Endothelial cell of coronary artery (primary cell): ENCODE data around the gene IFT25. TPM values are rescaled to one million over a fixed set of nuclear protein-coding genes. Genes with fewer than 3 reads are reported as not detected.

Experiments used
- total RNA-seq: library from RNA; depleted of rRNA; stranded (reverse); fragments of >200 nt; gene quantifications from 2 replicates; pipeline ENCODE4 v1.2.3, GENCODE V29; 2014

Gene IFT25
- 15.3 and 16.4 TPM in 2 replicates for total RNA-seq

DNA sequence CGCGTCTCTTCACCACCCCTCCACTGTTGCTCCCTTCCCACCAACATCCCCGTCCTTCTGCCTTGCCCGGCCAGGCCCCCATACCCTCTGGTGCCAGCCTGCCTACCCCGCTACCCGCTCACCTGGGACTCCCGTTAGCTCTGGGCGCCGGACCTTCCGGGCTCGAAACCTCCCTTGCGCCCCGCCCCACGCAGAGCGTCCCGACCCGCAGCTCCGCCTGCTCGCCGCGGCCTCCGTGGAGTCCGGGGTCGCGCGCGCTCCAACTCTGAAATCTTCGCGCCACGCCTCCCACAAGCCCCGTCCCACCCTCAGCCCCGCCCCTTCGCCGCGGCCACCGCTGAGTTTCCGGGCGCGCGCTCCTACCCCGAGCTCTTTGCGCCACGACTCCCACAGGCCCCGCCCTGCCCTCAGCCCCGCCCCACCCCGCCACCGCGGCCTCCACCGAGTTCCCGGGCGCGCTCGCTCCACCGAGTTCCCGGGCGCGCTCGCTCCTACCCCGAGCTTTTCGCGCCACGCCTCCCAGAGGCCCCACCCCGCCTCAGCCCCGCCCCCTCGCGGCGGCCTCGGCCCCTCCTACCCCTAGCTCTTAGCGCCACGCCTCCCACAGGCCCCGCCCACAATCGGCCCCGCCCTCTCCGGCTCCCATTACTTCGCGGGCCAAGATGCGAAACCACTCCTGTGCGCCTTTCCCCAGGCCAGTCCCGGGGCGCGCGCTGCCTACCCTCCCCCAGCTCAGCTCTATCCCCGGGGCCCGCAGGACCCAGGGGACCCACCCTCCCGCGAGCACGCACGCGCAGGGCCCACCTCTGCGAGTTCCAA lies at the start of gene IFT25:
Gene IFT25 (minus strand): TSS at position 267 of the 819 bp plus-strand sequence. CDS start 5,617 bp downstream, outside the sequence.

DNA sequence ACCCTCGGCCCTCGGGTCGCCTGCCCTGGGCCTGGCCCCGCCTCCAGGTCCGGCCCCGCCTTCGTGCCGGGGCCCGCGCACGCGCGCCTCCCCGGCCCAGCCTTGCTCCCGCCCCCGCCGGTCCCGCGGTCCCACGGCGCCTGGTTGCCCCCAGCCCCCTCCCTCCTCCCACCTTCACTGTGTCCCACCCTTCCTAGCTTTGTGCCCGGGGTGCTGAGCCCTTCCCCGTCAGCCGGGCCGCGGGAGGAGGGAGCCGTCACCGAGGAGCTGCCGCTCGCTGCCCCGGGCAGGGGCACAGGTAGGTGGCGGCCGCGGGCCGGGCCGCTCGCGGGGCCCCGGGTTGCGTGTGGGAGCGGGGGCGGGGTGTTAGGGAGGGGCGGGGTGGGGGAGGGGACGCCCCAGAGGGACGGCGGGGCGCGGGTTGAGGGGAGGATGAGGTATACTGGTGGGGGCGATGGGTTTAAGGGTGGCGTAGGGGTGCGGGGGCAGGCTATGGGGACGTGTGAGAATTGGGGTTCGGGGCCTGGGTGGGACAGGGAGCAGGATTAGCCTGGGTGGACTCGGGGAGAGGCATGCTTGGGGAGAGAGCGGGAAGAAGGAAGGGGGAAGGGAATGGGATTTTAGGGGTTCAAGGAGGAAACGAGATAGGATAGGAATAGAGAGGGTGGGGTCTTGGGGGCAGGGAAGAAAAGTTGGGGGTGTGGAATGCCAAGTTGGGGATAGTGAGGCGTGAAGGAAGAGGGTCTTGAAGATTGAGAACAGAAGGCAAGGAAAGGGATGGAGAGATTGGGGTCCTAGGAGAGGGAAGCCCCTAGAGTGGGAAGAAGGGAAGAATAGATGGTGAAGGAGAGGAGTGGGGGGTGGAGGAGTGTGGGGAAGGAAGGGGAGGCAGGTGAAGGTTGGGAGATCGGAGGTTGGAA lies 1.0 kb upstream of the IFT25 start, which contains the start of gene LRRC42:
Gene LRRC42 (plus strand): TSS at position 99 of the 920 bp plus-strand sequence. CDS start 5,650 bp downstream, outside the sequence.

DNA sequence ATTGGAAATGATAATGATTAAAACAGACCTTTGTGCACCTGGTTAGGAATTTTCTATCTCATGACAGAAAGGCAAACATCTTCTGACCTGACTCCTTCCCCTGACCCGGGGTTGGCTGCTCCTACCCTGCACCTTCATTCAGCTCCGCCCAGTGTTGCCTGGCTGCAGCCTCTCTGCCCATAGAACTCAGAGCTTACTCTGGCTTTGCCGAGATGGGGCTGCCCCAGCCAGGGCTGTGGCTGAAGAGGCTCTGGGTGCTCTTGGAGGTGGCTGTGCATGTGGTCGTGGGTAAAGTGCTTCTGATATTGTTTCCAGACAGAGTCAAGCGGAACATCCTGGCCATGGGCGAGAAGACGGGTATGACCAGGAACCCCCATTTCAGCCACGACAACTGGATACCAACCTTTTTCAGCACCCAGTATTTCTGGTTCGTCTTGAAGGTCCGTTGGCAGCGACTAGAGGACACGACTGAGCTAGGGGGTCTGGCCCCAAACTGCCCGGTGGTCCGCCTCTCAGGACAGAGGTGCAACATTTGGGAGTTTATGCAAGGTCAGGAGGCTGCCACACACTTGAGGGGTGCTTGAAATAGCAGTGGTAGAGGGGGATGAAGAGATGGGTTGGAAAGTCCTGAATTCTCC lies 51.4 kb downstream of the IFT25 start, which contains the start of gene DIO1:
Gene DIO1 (plus strand): TSS at position 189 of the 638 bp plus-strand sequence. CDS start 24 bp downstream, at position 213.

DNA sequence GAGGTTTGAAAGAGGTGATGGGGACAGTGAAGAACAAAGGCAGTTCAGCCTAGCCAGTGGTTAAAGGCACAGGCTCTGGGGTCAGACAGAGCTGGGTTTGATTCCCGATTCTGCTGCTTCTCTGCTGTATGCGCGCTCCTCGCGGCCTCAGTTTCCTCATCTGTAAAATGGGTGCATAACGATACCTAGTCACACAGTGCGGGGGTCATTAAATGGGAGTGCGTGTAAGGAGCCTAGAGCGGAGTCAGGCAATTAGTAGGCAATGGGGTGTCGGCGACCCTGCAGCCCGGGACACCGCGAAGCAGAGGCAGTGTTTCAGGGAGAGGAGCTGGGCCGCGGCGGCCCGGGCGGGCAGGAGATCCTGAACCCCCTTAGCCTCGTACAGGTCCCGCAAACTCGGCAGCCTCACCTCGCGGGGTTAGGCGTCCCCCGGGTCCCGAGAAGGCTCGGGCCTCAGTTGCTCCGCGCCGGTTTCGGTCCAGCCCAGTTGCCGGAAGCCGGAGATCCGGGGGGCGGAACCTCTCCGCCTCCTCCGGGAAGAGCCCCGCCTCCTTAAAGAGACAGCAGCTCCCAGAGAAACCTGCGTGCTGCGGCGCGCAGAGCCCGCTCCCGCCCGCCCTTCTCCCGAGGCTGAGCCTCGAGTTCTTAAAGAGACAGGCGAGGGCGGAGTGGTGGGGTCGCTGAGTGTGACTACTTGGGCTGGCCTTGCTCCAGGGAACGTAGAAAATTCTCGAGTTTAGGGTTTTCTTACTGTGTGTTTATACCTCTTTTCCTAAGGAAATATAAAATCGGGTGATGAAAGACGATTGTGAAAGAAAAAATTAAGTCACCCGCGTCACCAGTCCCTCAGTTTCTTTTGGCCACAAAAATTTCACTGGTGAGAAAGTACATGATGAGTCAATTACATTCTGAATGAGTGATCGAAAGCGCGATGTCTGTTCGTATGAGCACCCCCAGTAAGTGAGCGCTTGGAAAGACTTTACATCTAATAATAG lies 55.9 kb downstream of the IFT25 start, which contains the start of gene YIPF1:
Gene YIPF1 (minus strand): TSS at position 494 of the 995 bp plus-strand sequence. CDS start 860 bp downstream, outside the sequence.

Other genes with a start within 250 kb of the IFT25 start
- gene GLIS1, start 206.5 kb downstream of the IFT25 start, total RNA-seq, result 0.28 TPM in 1 of 2 replicates, not detected in the other
- 14.6 and 25.1 TPM in 2 replicates for gene NDC1, start 107.4 kb downstream of the IFT25 start, total RNA-seq
- gene YIPF1, start 55.9 kb downstream of the IFT25 start, total RNA-seq, result 15.1 and 17.4 TPM in 2 replicates
- gene DIO1, start 51.5 kb downstream of the IFT25 start, total RNA-seq, result not detected in 2 replicates
- 19.8 and 21.9 TPM in 2 replicates for gene LRRC42, start 651 bp upstream of the IFT25 start, total RNA-seq
- gene LDLRAD1, start 72.5 kb upstream of the IFT25 start, total RNA-seq, result not detected in 2 replicates
- gene TMEM59, start 107.5 kb upstream of the IFT25 start, total RNA-seq, result 189 and 340 TPM in 2 replicates
- 2.2 and 2.7 TPM in 2 replicates for gene TCEANC2, start 107.9 kb upstream of the IFT25 start, total RNA-seq
- gene CDCP2, start 207.3 kb upstream of the IFT25 start, total RNA-seq, result not detected in 2 replicates